ENCODE measurements around the gene E4F1. TPM values are rescaled to one million over a fixed set of nuclear protein-coding genes. Genes with fewer than 3 reads are reported as not detected.

The E4F1 gene
- polyA plus RNA-seq, 1 experiment = 17.6 TPM

GRCh38 chr16:2209258-2210008, 14.0 kb upstream of the E4F1 start:
- Histone ChIP-seq H3K36me3 (ENCODE audit: control insufficient read depth, insufficient read depth, low read length) (peaks cover 19% of the 10 kb centered on the region), H3K4me3 (ENCODE audit: low read depth, low read length) (no peak overlapping the region), H3K27me3 (ENCODE audit: control insufficient read depth, insufficient read depth, low read length) (no peaks in the 10 kb centered on the region)
- no peak for TF ChIP-seq CTCF (IDR thresholded peaks at IDR 0.05; ENCODE audit: insufficient read depth, low read depth, low read length)
- CTCF ChIA-PET = no interaction called here
- no peak for DNase-seq (ENCODE audit: low read depth)
- POLR2A ChIA-PET = interaction anchor here (0.6 kb wide), 1 partner anchor 15 kb away, joined by 3 read pairs; no protein-coding TSS in a partner anchor

GRCh38 chr16:2210009-2210332, 13.4 kb upstream of the E4F1 start:
- POLR2A ChIA-PET = no interaction called here
- CTCF ChIA-PET = no interaction called here
- no peak for DNase-seq (ENCODE audit: low read depth)
- no peak for TF ChIP-seq CTCF (IDR thresholded peaks at IDR 0.05; ENCODE audit: insufficient read depth, low read depth, low read length)
- H3K27me3 ChIP-seq (ENCODE audit: control insufficient read depth, insufficient read depth, low read length) = no peaks in the 10 kb centered on the region
- no peak overlapping the region for H3K4me3 ChIP-seq (ENCODE audit: low read depth, low read length)
- peaks cover 19% of the 10 kb centered on the region for H3K36me3 ChIP-seq (ENCODE audit: control insufficient read depth, insufficient read depth, low read length)

GRCh38 chr16:2210386-2211365, 12.7 kb upstream of the E4F1 start, which contains the start of gene BRICD5:
Gene BRICD5 (minus strand): TSS chr16:2210863. CDS start chr16:2210833, 30 bp downstream.
- Histone ChIP-seq H3K27me3 (ENCODE audit: control insufficient read depth, insufficient read depth, low read length) (no peaks in the 10 kb centered on the region), H3K36me3 (ENCODE audit: control insufficient read depth, insufficient read depth, low read length) (peaks cover 19% of the 10 kb centered on the region), H3K4me3 (ENCODE audit: low read depth, low read length) (no peak within 1 kb of the TSS)
- ChIA-PET POLR2A (no interaction called here), CTCF (no interaction called here)
- no peak for TF ChIP-seq CTCF (IDR thresholded peaks at IDR 0.05; ENCODE audit: insufficient read depth, low read depth, low read length)
- no peak for DNase-seq (ENCODE audit: low read depth)

GRCh38 chr16:2211923-2212347, 11.5 kb upstream of the E4F1 start:
- no peak overlapping the region for H3K4me3 ChIP-seq (ENCODE audit: low read depth, low read length)
- POLR2A ChIA-PET = no interaction called here
- no peak for DNase-seq (ENCODE audit: low read depth)
- CTCF ChIA-PET = no interaction called here
- H3K27me3 ChIP-seq (ENCODE audit: control insufficient read depth, insufficient read depth, low read length) = no peaks in the 10 kb centered on the region
- H3K36me3 ChIP-seq (ENCODE audit: control insufficient read depth, insufficient read depth, low read length) = peaks cover 19% of the 10 kb centered on the region
- TF ChIP-seq CTCF (IDR thresholded peaks at IDR 0.05; ENCODE audit: insufficient read depth, low read depth, low read length) = no peak
